H9 (cell line): ENCODE measurements around the gene CLIC6. TPM values are rescaled to one million over a fixed set of nuclear protein-coding genes. Genes with fewer than 3 reads are reported as not detected.

Source experiments
- DNase-seq: peaks from one replicate; pipeline ENCODE4 v3.0.0-alpha.2; 2017
- H2AFZ ChIP-seq: one replicate; pipeline ENCODE4 v1.6.1; 2013; ENCODE audit warnings: mild to moderate bottlenecking, low read length, control low read depth, moderate library complexity
- H2AK5ac ChIP-seq: 2 replicates; pipeline ENCODE4 v1.6.1; 2013; ENCODE audit warnings: low read length, control low read depth, mixed read lengths; ENCODE audit not compliant: insufficient read length
- H2BK120ac ChIP-seq: one replicate; pipeline ENCODE4 v1.6.1; 2013; ENCODE audit warnings: low read depth, mild to moderate bottlenecking, low read length, control low read depth, inconsistent platforms; ENCODE audit not compliant: poor library complexity, severe bottlenecking
- H2BK12ac ChIP-seq: 2 replicates; pipeline ENCODE4 v1.6.1; 2013; ENCODE audit warnings: low read length, control low read depth, mixed read lengths, low read depth; ENCODE audit not compliant: insufficient read length
- H2BK15ac ChIP-seq: 2 replicates; pipeline ENCODE4 v1.6.1; 2013; ENCODE audit warnings: low read depth, low read length, control low read depth
- H2BK20ac ChIP-seq: one replicate; pipeline ENCODE4 v1.6.1; 2013; ENCODE audit warnings: low read depth, mild to moderate bottlenecking, low read length, control low read depth, inconsistent platforms; ENCODE audit not compliant: poor library complexity, severe bottlenecking
- H2BK5ac ChIP-seq: 2 replicates; pipeline ENCODE4 v1.6.1; 2013; ENCODE audit warnings: low read length, control low read depth, mixed read lengths; ENCODE audit not compliant: insufficient read length
- H3K14ac ChIP-seq: 2 replicates; pipeline ENCODE4 v1.6.1; 2013; ENCODE audit warnings: low read length, control low read depth; ENCODE audit not compliant: insufficient read depth
- H3K18ac ChIP-seq: 2 replicates; pipeline ENCODE4 v1.6.1; 2013; ENCODE audit warnings: low read depth, mild to moderate bottlenecking, mixed read lengths, low read length, control low read depth; ENCODE audit not compliant: insufficient read length
- H3K23ac ChIP-seq: 2 replicates; pipeline ENCODE4 v1.6.1; 2013; ENCODE audit warnings: low read length, control low read depth, mixed read lengths, low read depth; ENCODE audit not compliant: insufficient read length
- H3K23me2 ChIP-seq: 2 replicates; pipeline ENCODE4 v1.6.1; 2013; ENCODE audit warnings: low read depth, mild to moderate bottlenecking, mixed read lengths, low read length, control low read depth; ENCODE audit not compliant: insufficient read length, poor library complexity, severe bottlenecking
- H3K27ac ChIP-seq: 2 replicates; pipeline ENCODE4 v1.5.1; 2013; ENCODE audit warnings: low read length, control low read depth, mixed read lengths, low read depth; ENCODE audit not compliant: insufficient read length
- H3K27me3 ChIP-seq: 2 replicates; pipeline ENCODE4 v1.6.1; 2013; ENCODE audit warnings: low read length, control low read depth, inconsistent platforms; ENCODE audit not compliant: insufficient read depth
- H3K4ac ChIP-seq: 2 replicates; pipeline ENCODE4 v1.6.1; 2013; ENCODE audit warnings: low read depth, mild to moderate bottlenecking, control low read depth, inconsistent platforms, low read length, moderate library complexity
- H3K4me1 ChIP-seq: 2 replicates; pipeline ENCODE4 v1.6.1; 2013; ENCODE audit warnings: low read length, control low read depth, inconsistent platforms; ENCODE audit not compliant: insufficient read depth
- H3K4me2 ChIP-seq: 2 replicates; pipeline ENCODE4 v1.6.1; 2013; ENCODE audit warnings: low read length, control low read depth, mixed read lengths; ENCODE audit not compliant: insufficient read length, insufficient read depth
- H3K56ac ChIP-seq: 2 replicates; pipeline ENCODE4 v1.6.1; 2013; ENCODE audit warnings: low read depth, mild to moderate bottlenecking, mixed read lengths, low read length, control low read depth; ENCODE audit not compliant: insufficient read length
- H3K79me1 ChIP-seq: 2 replicates; pipeline ENCODE4 v1.6.1; 2013; ENCODE audit warnings: low read depth, mild to moderate bottlenecking, moderate library complexity, low read length, control low read depth, inconsistent platforms; ENCODE audit not compliant: insufficient read depth, poor library complexity, severe bottlenecking
- H3K79me2 ChIP-seq: 2 replicates; pipeline ENCODE4 v1.6.1; 2013; ENCODE audit warnings: low read length, control low read depth, inconsistent platforms; ENCODE audit not compliant: insufficient read depth
- H3K9ac ChIP-seq: 2 replicates; pipeline ENCODE4 v1.6.1; 2013; ENCODE audit warnings: low read length, control low read depth, mixed read lengths; ENCODE audit not compliant: insufficient read length; ENCODE audit errors: extremely low read depth
- H3K9me3 ChIP-seq: one replicate; pipeline ENCODE4 v1.6.1; 2013; ENCODE audit warnings: low read depth, low read length, inconsistent platforms; ENCODE audit not compliant: control insufficient read depth
- H3T11ph ChIP-seq: one replicate; pipeline ENCODE4 v1.6.1; 2013; ENCODE audit warnings: mild to moderate bottlenecking, low read length, control low read depth, inconsistent platforms
- H4K20me1 ChIP-seq: one replicate; pipeline ENCODE4 v1.6.1; 2013; ENCODE audit not compliant: control insufficient read depth, insufficient read length, insufficient read depth
- H4K5ac ChIP-seq: 2 replicates; pipeline ENCODE4 v1.6.1; 2013; ENCODE audit warnings: low read depth, mild to moderate bottlenecking, mixed read lengths, low read length, control low read depth; ENCODE audit not compliant: insufficient read length
- H4K8ac ChIP-seq: replicated peaks from 2 replicates; pipeline ENCODE4 v1.6.1; 2013; ENCODE audit warnings: low read length, control low read depth, mixed read lengths, low read depth; ENCODE audit not compliant: insufficient read length
- H4K91ac ChIP-seq: 2 replicates; pipeline ENCODE4 v1.6.1; 2013; ENCODE audit warnings: low read depth, mild to moderate bottlenecking, moderate library complexity, mixed read lengths, low read length, control low read depth; ENCODE audit not compliant: insufficient read length
- H3K27ac Mint-ChIP-seq, 3 experiments: 2 replicates in 2 of 3; 3 replicates in 1 of 3; pipeline ENCODE4 v1.8.0; 2020 to 2021; ENCODE audit warnings: mixed read lengths in 3 of 3, mild to moderate bottlenecking in 1 of 3, moderate library complexity in 1 of 3
- H3K27me3 Mint-ChIP-seq: 2 replicates; pipeline ENCODE4 v1.8.0; 2021; ENCODE audit warnings: low read depth, mild to moderate bottlenecking, moderate library complexity, mixed read lengths
- H3K36me3 Mint-ChIP-seq, 3 experiments: 2 replicates in 2 of 3; 3 replicates in 1 of 3; pipeline ENCODE4 v1.8.0; 2020 to 2021; ENCODE audit warnings: low read depth in 3 of 3, mixed read lengths in 3 of 3; ENCODE audit not compliant: insufficient read depth in 1 of 3
- H3K4me1 Mint-ChIP-seq, 2 experiments: 2 replicates each; pipeline ENCODE4 v1.8.0; 2020; ENCODE audit warnings: mixed read lengths in 2 of 2
- H3K4me3 Mint-ChIP-seq, 2 experiments: 2 replicates in 1 of 2; 3 replicates in 1 of 2; pipeline ENCODE4 v1.8.0; 2020 to 2021; ENCODE audit warnings: mild to moderate bottlenecking in 2 of 2, mixed read lengths in 2 of 2, moderate library complexity in 1 of 2
- H3K9me3 Mint-ChIP-seq, 2 experiments: 2 replicates in 1 of 2; 3 replicates in 1 of 2; pipeline ENCODE4 v1.8.0; 2020; ENCODE audit warnings: mild to moderate bottlenecking in 2 of 2, mixed read lengths in 2 of 2, moderate library complexity in 1 of 2
- WGBS: extraction: QIAGEN DNeasy Blood & Tissue Kit; methylation state at CpG from one replicate; pipeline ENCODE4 v1.1.7; 2013; ENCODE audit warnings: missing lambda C conversion rate, low lambda C conversion rate, mixed read lengths; ENCODE audit not compliant: insufficient read length; ENCODE audit errors: extremely low coverage; 5-methylcytosine and 5-hydroxymethylcytosine counted together
- total RNA-seq: library from RNA; stranded (reverse); gene quantifications from 2 replicates; pipeline ENCODE4 v1.2.1, GENCODE V29; 2021
- TF ChIP-seq, protein P1 (sequence below): fragments of 200-600 bp; sonication (generic); conservative IDR thresholded peaks from 3 replicates; pipeline ENCODE4 v1.8.0; 2021; ENCODE audit warnings: antibody characterized with exemption, mild to moderate bottlenecking

The CLIC6 gene
- total RNA-seq, 1 experiment from 2014 or later: 1.3 TPM

DNA sequence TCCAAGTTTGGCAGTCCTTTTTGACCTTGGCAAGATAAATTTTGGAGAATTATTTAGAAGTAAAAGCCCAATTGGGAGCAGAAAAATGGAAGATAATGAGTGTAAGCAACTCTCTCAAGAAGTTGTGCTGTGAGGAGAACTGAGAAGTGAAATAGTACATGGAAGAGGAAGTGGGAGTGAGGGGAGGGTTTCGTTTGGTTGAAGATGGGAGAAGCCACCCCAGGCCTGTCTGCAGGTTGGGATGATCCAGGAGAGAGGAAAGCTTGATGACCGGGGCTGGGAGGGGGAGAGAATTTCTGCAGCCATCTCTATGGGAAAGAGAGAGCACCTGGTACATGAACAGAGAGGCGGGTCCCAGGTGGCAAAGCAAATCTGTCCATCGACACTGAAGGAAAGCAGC lies 45.3 kb upstream of the CLIC6 start:
- Histone ChIP-seq H3K27ac (no peak overlapping the region), H2BK20ac (no peak overlapping the region), H3K27me3 (no peaks in the 10 kb centered on the region), H2BK120ac (no peak overlapping the region), H3K9me3 (no peaks in the 10 kb centered on the region), H3K14ac (no peak overlapping the region), H4K5ac (no peak overlapping the region), H2BK15ac (no peak overlapping the region), H4K20me1 (no peaks in the 10 kb centered on the region), H3K4me1 (no peaks in the 10 kb centered on the region), H2BK12ac (no peak overlapping the region), H4K91ac (no peak overlapping the region), H3K23ac (no peak overlapping the region), H3K56ac (no peak overlapping the region), H2AFZ (no peak overlapping the region), H2BK5ac (no peak overlapping the region), H3K79me2 (no peaks in the 10 kb centered on the region), H3K79me1 (no peaks in the 10 kb centered on the region), H3T11ph (no peak overlapping the region), H2AK5ac (no peak overlapping the region), H3K4me2 (no peak overlapping the region), H3K4ac (no peak overlapping the region), H3K9ac (no peak overlapping the region), H3K23me2 (no peaks in the 10 kb centered on the region), H3K18ac (no peak overlapping the region), H4K8ac (no peak overlapping the region)
- H3K4me1 Mint-ChIP-seq: no peaks in the 10 kb centered on the region
- H3K36me3 Mint-ChIP-seq: no peaks in the 10 kb centered on the region; a peak in 1 of 7 replicates
- no peak overlapping the region for H3K4me3 Mint-ChIP-seq
- WGBS: no CpG with 5 or more reads among the region's 4 CpGs
- no peak overlapping the region for H3K27ac Mint-ChIP-seq
- no peak for DNase-seq
- H3K27me3 Mint-ChIP-seq: peaks cover 12% of the 10 kb centered on the region
- TF ChIP-seq, protein P1, sequence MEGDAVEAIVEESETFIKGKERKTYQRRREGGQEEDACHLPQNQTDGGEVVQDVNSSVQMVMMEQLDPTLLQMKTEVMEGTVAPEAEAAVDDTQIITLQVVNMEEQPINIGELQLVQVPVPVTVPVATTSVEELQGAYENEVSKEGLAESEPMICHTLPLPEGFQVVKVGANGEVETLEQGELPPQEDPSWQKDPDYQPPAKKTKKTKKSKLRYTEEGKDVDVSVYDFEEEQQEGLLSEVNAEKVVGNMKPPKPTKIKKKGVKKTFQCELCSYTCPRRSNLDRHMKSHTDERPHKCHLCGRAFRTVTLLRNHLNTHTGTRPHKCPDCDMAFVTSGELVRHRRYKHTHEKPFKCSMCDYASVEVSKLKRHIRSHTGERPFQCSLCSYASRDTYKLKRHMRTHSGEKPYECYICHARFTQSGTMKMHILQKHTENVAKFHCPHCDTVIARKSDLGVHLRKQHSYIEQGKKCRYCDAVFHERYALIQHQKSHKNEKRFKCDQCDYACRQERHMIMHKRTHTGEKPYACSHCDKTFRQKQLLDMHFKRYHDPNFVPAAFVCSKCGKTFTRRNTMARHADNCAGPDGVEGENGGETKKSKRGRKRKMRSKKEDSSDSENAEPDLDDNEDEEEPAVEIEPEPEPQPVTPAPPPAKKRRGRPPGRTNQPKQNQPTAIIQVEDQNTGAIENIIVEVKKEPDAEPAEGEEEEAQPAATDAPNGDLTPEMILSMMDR: no peak
- H3K9me3 Mint-ChIP-seq: no peaks in the 10 kb centered on the region
